Measurements from ENCODE around the gene CELF2.
"Not testable (repeated sequence)": the region's sequence is repeated elsewhere in the genome, so short reads cannot be mapped to it uniquely, and the experiment has no call there.

Gene CELF2

GRCh38 chr10:11335881-11336430, 318.3 kb downstream of the CELF2 start:
- DNase-seq = no peak

DNA sequence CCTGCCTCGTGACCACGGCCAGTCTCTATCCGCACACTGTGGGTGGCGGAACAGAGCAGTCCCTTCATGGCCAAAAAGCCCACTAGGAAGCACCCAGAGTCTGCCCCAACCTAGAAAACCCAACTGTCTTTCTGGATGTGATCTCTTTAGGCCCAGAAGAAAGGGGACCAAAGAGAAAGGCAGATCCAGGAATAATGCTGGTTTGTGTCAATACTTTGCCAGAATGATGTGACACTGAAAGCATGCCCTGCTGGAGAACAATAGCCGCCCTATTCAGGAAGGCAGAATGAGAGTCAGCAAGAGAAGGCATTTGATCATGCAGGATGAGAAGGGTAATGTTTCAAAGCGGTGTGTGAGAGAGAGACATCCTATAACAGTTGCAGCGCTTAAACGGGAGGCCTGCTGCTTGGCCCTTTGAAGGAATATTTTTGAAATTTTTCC, 319.1 kb downstream of the CELF2 start:
- DNase-seq = no peak

DNA sequence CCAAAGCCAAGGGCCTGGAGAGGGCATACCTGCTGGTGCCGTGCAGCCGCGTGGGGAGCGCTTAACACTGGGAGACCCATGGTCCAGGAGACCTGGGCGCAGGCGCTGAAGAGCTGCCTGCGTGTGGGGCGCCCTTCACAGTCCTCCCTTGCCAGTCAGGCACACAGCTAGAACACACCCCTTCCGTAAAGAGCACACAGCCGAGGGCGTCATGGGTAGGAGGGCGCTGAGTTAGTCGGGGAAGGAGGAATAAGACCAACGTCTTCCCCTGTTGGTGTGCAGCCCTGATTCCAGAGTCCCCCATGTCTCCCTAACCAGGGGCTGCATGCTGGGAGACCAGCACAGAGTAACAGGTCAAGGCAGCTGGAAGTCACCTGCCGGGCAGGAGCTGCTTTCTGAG, 319.8 kb downstream of the CELF2 start:
- no peak for DNase-seq

DNA sequence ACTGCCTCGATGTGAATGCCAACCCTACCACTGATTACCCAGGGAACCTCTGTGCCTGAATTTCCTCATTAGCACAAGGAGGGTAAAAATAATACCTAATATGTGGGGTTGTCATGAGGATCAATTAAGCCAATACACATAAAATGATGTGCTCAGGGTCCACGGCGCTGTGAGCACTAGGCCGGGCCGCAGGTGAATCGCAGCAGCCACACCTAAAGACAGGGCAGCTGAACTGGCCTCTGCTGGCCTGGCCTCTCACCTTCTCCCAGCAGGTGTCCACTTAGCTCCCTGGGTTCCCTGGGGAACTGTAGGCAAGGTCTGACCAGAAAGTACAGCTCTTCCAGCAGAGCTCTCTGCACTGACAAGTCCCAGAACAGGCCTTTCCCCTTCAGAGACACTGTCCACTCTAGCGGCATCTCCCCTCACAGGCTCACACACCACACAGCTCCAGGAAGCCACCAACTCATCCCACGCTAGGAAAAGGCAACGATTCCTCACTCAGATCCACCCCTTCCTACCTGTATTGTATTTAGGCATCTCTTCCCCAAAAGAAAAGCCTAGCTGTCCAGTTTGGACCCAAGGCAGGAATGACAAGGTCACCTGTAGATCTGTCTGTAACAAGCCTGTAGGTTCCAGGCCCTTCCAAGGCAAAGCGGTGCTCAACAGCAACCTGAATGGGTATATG, 320.6 kb downstream of the CELF2 start:
- no peak for DNase-seq

- no peak for DNase-seq
Measured at GRCh38 chr10:11339013-11339412, 321.3 kb downstream of the CELF2 start.

- no peak for DNase-seq
Measured at GRCh38 chr10:11339660-11340059, 322.0 kb downstream of the CELF2 start.

- DNase-seq = no peak
Measured at GRCh38 chr10:11341283-11341960, 323.8 kb downstream of the CELF2 start.

GRCh38 chr10:11344081-11344480, 326.4 kb downstream of the CELF2 start:
- DNase-seq = no peak

- DNase-seq = no peak
Measured at GRCh38 chr10:11344550-11344949, 326.9 kb downstream of the CELF2 start.

DNA sequence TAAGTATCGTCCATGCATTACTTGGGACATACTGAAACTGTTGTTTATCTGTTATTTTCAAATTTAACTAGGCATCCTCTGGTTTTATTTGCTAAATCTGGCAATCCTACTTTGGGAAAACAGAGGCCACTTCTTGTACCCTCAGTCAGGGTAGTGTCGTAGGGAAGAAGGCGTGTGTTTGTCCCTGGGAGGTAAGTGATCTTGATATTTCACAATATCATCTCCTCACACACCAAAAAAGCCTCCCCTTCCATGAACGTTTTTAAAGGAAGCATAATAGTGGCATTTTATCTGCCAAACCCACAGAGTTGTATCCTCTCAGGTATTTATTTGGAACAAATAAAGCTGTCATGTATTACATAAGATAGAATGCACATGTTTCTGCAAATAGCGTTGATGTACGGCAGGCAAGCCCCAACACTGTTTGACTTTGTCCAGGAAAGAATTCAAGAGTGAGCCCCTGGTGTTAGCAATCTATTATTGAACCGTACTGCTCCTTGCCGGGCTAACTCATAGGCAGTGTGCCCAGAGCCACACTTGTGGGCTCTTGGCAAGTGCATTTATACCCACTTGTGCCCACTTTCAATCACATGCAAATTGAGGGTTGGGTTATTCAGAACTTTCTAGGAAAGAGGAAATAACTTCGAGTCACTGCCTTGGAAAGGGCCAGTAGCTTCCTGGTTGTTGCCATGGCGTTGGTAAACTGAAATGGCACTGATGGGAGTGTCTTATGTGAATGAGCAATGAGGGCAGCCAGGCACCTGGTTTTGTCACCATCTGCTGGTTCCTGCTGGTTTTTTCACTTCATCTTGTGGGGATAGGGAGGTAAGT, 327.8 kb downstream of the CELF2 start:
- DNase-seq = no peak

DNA sequence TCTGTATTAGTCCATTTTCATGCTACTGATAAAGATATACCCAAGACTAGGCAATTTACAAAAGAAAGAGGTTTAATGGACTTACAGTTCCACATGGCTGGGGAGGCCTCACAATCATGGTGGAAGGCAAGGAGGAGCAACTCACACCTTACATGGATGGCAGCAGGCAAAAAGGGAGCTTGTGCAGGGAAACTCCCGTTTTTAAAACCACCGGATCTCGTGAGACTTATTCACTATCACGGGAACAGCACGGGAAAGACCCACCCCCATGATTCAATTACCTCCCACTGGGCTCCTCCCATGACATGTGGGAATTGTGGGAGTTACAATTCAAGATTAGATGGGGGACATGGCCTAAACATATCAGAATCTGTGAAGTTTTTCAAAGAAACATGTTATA, 329.9 kb downstream of the CELF2 start:
- not testable (repeated sequence) for DNase-seq

GRCh38 chr10:11351801-11352200, 334.1 kb downstream of the CELF2 start:
- DNase-seq = no peak

DNA sequence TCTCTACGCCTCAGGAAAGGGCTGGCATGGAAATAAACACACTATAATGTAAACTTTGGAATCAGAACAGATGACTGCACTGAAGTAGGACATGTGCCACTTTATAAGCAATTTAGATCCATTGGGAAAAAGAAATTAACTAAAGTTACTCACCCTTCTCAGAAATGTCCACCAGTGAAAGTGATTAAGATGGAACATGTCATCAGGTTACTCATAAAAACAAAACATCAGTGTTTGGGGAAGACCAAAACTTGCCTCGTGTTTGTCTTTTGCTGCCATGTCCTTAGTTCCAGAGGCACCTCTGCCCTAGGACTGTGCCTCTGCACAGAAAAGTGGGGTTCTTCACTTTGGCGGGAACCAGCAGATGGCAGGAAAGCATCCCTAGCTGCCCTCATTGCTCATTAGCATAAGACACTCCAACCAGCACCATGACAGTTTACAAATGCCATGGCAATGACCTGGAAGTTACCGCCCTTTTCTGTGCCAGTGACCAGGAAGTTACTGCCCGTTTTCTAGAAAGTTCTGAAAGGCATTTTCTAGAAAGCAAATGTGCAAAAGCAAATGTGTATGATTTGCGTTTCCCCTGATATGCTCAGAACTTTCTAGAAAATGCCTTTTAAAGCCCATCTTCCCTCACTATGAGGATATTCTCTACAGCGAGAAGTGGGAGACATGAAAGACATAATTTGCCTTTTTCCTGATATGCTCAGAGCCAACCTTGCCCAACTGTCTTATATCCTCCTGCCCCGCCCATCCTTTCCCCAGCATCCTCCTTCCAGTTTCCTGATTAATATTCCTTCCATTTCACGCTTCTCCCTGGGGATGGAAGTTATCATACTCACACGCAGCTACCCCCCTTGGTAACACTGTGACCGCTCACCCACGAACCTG, 335.6 kb downstream of the CELF2 start:
- no peak for DNase-seq

DNA sequence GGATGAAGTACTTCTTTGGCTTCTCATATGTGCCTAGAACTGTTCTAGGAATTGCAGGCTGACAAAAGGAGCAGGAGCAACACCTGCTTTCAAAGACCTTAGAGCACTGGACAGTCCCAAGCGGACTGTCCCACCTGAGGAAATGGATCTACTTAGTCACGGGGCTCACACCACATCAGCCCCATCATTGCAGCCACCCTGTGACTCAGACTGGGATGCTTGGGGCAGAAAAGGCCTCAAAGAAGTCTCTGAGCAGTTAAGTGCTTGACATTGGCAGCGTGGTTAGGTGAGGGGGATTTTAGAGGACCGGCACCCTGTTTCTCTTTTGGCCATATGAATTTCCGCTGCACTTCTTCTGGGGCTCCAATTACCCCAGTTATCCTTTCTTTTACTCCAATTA, 337.2 kb downstream of the CELF2 start:
- DNase-seq = no peak

- no peak for DNase-seq
Measured at GRCh38 chr10:11355592-11355991, 337.9 kb downstream of the CELF2 start.

GRCh38 chr10:11357439-11357838, 339.8 kb downstream of the CELF2 start:
- DNase-seq = no peak

DNA sequence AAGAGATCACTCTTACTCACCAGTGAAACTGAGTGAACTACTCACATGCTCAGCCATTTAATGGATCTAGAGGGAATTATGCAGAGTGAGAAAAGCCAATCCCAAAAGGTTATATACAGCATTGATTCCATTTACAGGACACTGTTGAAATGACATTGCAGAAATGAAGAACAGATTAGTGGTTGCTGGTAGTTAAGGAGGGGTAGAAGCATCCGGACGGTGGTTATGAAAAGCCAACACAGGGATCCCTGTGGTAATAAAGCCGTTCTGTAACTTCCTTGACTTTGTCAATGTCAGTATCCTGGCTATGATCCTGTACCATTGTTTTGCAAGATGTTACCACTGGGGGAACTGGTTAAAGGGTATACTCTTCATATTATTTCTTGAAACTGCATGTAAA, 340.3 kb downstream of the CELF2 start:
- no peak for DNase-seq

- DNase-seq = no peak
Measured at GRCh38 chr10:11358923-11359575, 341.4 kb downstream of the CELF2 start.

- DNase-seq = no peak
Measured at GRCh38 chr10:11359869-11360268, 342.2 kb downstream of the CELF2 start.

DNA sequence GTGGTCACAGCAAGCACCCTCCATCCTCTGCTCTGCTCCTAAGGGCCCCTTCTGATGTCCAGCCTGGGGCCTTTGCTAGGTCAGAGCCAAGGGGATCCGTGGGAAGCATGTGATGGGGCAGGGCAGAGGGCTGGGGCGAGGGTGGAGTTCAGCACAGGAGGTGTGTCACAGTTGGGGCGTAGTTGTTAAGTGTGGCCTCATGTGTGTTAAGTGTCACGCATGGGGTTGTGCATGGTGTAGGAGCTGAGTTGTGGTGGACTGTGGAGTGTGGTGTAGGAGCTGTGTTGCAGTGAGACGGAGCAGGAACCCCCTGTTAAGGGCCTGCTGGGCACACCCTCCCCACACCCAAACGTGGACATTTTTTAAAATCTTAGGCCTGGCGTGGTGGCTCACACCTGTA, 345.8 kb downstream of the CELF2 start:
- DNase-seq = no peak

GRCh38 chr10:11364241-11364640, 346.6 kb downstream of the CELF2 start:
- DNase-seq = no peak

DNA sequence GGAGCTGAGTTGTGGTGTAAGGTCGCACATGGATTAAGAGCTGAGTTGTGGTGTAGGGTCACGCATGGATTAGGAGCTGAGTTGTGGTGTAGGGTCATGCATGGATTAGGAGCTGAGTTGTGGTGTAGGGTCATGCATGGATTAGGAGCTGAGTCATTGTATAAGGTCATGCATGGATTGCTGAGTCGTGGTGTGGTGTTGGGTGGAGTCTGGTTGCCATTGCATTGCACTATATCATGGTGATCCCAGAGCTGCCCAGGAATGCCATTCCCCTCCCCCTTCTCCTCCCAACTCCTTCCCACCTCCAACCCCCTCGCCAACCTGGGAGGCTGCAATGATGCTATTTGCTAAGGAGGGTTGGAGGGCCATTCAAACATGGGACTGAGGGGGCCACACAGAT, 349.2 kb downstream of the CELF2 start:
- DNase-seq = not testable (repeated sequence)
